GM21528 (cell line): ENCODE results near the gene GRIK4.
A peak's percentile ranks its signal among the peaks of the same experiment; 100 is the strongest.

Experiments used
- ATAC-seq: cut with Tn5 transposase; IDR thresholded peaks from one replicate; pipeline ENCODE4 v1.9.1; 2021; ENCODE audit warnings: mild to moderate bottlenecking, moderate library complexity; ENCODE audit not compliant: unreplicated experiment, low FRiP score

Gene GRIK4

DNA sequence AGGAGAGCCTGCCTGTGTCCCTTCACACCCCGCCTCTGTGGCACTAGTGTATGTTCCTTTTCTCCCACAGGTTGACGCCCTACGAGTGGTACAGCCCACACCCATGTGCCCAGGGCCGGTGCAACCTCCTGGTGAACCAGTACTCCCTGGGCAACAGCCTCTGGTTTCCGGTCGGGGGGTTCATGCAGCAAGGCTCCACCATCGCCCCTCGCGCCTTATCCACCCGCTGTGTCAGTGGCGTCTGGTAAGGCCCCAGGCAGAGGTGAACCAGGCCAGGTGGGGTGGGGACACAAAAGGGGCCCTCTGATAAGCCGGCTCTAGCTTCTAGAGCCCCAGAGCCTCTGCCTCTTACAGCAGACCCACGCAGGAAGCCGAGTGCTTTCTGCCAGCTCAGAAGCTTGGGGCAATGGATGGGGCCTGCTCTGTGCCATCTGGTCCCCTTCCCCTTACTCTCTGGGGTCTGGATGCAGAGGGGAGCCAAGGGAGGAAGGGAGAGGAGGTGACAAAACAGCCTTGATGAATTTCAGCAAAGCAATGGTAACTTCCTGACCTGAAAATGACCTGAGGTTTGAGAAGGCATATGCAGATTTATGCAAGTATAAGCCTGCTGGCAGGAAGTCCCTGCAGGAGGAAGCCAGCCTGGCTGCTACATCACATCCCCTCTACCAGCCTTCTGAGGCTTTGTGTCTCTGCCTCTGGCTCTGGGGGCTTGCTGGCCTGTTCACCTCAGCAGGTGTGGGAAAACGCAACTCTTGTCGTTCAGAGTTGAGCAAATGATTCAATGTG, 445.4 kb downstream of the GRIK4 start:
- ATAC-seq = no peak

DNA sequence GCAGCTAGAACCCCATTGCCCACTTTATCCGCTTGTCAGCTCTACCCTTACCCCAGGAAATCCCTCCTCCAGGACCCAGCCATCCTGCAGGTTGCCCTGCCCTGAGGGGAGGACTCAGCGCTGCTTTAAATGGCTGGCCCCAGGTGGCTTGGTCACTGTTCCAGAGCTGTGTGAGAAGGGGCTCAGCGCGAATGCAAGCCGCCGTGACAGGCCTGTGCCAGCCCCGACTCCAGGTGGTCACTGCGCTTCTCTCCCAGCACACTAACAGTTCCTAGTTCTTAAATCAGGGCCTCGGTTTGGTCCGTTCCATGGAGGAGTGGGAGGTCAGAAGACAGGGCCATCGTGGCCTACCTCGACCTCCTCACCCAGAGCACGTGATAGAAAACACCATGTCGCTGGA, 446.6 kb downstream of the GRIK4 start:
- ATAC-seq = no peak

DNA sequence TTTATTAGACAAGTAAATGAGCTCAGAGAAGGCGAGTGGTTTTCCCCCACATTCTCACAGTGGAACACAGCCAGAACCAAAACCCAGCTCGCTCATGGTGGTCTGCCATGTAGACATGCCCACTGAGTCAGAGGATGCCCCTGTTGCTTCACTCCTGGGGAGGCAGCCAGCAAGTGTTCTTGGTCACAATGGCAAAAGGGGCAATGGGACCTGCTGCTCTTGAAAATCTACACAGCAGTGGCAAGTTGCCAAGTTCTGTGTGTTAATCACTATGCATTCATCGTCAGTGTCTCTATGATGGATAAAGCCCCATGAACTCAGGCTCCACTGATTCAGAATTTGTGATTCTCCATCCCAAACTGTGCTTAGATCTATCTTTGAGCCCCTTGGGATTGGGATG, 447.6 kb downstream of the GRIK4 start:
- ATAC-seq = no peak

DNA sequence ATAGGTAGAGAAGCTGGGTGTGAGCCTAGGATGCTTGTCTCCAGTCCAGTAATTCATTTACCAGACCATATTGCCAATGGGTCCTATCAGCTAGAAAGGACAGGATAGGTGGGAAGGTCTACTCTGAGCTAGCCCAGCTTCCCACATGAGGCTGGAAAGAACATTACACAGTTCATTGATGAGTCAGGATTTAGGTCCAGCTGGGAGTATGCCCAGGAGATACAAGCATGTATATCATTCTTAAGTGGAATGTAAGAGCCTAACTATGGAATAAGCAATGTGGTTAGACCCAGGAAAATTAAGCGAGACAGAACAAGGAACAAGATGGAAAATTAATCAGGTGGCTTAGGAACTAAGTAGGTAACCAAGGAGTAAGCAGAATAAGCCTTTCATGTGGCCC, 453.3 kb downstream of the GRIK4 start:
- ATAC-seq = no peak

DNA sequence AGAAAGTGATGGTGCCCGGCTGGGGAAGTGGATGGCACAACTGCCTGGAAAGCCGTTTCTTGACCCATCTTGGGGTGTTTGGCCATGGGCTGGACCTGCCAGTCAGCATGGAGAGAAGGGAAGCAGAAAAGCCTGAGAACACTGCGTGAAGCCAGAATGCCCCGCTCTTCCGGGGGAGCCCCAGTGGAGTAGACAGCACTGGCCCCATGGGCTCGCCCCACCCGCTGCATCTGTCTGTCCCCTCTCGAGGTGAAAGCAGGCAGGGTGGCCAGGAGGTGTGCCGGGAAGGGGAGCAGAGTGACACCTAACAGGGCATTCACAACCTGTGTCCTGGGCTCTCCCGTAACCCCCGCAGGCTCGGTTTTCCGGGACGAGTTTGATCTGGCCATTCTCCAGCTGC, 455.3 kb downstream of the GRIK4 start:
- ATAC-seq = no peak

DNA sequence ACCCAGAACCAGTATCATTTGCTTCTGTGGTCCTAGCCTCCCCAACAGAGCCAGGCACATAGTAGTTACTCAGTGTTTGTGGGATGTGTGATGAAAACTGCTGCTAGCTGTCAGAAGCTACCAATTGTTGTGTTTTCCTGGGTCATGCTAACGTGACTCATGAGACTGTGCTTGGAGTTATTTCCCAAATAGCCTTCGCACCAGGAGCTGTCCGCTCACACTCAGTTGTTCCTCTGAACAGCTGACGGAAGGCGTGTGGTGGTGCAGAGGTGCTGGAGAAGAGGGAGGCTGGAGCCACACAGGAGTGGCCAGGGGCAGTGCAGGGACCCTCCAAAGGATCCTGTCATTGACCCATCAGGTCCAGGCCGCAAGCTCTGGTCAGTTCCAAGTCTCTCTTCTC, 458.4 kb downstream of the GRIK4 start:
- ATAC-seq = no peak

DNA sequence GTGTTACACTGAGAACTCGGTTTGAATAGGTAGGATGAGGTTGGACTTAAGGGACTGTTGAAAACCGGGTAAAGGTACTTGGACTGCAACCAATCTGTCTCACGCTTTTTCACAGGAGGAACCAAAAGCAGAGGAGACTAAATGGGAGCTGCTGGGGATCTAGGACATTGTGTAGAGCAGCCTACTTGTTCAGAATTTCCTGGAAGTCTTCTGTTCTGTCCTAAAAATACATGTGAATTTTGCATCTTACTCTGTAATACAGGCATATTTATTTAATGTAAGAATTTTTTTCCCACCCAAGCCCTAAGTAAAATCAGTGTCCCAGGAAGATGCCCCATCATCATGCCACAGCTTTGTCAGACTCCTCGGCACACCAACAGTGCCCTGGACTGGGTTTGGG, 460.3 kb downstream of the GRIK4 start:
- ATAC-seq = no peak

DNA sequence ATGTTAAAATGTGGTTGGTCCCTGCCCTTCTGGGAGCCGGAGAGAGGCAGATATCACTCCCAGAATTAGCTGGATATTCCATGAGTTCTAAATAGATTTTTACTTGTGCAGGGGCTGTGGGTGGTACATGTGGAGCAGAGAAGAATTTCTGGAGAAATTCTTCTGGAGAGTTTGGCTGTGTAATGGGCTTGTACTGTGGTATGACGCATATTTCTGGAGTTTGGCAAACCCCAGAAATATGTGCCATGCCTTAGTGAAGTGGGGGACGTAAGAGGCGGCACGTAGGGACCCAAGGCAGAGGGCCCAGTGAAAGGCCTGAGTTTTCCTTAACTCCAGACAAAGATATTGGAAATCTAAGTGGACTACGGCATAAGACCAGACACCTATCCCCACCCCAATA, 461.1 kb downstream of the GRIK4 start:
- ATAC-seq = no peak

DNA sequence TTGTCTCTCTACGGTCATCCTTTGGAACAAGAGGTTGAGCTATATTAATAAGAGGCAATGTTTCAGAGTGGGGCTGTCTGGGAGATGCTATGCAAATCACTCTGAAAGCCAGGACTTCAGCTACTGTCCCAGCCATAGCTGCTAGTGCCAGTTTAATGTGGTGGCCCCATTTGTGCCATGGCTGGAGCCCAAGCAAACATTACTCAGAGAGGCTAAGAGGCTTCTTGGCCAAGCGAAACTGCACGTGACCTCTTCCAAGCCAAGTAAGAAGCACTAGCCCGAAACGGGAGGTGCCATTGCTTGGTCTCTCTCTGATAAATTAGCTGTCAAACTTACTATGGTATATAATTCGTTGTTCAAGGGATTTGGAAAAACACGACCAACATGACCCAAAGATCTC, 462.0 kb downstream of the GRIK4 start:
- ATAC-seq = no peak

DNA sequence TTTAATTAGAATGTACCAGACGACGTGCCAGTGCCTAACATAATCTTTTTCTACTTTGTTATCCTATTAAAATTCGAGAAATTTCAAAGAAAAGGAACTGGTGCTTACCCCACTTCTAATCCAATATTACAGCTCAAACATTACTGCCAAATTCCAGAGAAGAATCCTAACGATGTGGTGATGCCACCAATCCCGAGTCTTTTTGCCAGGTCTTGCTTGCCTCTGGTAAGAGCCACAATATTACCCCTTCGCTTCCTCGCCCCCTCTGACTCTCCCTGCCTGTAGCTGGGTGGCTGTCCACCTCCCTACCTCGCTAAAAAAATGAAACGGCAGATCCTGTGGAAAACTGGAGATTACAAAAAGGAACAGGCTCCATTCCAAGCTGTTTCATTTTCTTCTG, 462.9 kb downstream of the GRIK4 start:
- ATAC-seq = no peak

DNA sequence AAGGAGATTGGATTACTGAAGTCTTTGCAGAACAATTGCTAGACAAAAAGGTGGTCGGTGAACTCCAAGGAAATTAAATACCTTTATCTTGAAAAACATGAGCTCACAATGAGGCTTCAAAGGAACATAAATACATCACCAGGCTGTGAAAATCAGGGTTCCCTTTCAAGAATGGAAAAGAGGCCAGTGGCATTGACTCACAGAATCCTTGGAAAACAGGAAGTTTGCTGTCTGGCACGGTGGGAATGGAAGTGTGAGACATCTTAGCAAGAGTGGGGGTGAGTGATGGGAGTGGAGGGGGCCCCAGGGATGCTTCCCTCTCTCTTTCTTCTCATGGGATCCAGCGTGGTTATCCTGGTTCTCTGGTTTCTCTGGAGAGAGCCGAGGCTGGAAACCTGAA, 463.4 kb downstream of the GRIK4 start:
- ATAC-seq = no peak

DNA sequence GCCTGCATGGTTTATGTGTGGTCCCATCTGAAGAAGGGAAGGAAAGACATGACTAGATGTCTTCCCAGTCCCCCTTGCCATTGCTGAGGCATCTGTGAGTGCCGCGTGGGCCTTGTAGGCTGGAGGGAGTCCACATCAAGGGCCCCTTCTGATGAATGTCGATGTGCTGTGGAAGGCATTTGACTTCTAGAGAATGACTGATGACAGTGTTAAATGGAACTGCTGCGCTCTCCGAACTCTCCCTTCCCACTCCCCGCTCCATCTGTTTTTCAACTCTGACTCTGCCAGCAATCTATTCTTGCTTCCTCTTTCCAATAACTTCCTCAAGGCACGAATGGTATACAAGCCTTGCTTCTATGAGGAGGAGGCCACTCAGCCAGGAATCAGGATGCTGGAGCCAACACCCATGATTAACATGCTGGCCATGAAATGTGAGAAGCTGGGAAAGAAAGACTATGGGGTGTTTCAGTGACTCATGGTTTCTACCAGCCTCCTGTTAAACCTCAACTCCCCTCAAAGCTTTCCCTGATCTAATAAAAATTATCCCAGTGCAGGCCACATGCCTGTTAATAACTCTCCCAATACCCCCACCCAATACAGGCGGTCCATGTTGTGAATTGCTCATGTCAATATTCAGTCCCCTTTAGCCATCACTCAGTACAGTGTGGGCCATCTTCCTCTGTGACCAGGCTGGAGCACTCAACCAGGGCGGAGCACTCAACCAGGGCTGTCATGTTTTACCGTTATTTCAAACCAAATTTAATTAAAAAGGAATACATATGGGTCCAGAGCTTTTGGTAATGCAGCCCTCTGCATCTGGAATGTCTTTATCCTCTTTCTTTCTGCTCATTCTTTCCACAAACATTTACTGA, 466.0 kb downstream of the GRIK4 start:
- ATAC-seq = no peak

DNA sequence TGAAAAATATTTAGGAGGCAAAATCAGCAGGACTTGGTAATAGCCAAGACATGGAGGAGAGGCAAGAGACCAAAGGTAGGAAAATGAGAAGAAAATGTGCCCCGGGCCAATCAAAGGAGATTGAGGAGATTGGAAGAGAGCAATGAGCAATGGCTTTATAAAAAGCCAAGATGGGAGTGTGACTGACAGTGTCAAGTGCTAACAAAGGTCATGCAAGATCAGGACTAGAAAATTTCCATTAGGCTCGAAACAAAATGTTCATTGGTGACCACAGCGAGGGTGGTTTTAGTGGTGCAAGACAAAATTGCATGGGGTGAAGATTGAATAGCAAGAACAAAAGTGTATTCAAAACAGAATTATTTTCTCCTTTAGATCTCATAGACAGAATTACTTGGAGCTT, 467.2 kb downstream of the GRIK4 start:
- ATAC-seq = no peak

DNA sequence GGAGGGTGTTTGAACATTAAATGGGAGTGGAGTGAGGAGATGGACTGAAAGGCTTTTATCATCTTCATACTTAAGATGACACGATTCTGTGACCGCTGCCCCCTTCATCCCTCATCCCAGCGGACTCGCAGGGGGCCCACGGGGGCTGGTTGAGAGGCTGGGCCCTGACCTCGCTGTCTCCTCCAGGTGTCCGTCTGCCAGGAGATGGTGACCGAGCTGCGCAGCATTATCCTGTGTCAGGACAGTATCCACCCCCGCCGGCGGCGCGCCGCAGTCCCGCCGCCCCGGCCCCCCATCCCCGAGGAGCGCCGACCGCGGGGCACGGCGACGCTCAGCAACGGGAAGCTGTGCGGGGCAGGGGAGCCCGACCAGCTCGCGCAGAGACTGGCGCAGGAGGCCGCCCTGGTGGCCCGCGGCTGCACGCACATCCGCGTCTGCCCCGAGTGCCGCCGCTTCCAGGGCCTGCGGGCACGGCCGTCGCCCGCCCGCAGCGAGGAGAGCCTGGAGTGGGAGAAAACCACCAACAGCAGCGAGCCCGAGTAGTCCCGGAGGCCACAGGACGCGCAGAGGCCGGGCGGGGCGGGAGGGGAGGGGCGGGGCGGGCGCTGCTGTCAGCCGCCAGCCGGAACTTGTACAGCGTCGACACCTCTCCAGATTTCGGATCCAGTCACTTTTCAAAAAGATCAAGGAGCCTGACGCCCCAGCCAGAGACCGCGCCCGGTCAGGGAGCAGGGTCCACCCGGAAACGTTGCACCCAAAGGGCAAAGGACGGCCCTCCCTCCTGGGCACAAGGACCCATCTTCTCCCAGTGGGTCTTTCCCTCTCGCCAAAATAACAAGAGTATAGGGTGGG, 474.4 kb downstream of the GRIK4 start:
- ATAC-seq = peak; percentile 60

DNA sequence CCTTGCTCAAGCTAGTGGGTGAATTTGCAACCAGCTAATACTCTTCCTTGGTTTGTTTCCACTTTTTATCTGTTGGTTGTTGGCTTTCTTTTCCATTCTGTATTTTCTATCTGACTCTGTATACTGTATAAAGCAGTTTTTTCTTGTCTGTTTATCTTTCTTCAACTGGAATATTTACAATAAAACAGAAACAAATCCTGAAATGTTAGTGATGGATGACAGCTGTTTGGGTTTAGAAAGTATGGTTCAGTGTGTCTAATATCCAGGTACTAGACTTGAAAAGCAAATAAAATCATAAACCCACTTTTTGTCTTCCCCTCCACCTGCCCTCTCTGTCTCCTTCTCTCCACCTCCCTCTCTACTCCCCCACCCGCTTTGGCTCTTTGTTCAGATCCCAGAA, 477.1 kb downstream of the GRIK4 start:
- no peak for ATAC-seq

DNA sequence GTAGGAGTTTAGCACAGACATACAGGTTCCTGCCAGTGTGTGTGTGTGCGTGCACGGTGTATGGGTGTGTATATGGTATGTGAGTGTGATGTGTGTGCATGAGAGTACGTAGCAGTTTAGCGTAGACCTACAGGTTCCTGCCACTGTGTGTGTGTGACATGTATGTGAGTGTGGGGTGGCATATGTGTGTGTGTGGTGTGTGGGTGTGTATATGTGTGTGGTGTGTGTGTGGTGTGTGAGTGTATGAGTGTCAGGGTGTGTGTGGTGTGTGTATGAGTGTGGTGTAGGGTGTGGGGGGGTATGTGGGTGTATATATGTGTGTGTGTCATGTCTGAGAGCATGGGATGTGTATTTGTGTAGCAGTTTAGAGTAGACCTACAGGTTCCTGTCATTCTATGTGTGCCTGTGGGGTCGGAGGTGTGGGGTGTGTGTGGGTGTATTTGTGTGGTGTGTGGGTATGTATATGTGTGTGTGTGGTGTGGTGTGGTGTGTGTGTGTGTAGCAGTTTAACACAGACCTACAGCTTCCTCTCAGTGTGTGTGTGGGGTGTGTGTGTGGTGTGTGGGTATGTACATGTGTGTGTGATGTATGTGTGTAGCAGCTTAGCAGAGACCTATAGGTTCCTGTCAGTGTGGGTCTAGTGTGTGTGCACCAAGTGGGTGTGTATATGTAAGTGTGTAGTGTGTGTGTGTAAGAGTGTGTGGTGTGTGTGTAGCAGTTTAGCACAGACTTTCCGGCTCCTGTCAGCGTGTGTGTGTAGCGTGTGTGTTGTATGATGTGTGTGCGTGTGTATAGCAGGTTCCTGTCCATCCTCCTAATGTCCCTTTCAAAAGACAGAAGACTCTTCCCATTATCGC, 480.5 kb downstream of the GRIK4 start:
- no peak for ATAC-seq

DNA sequence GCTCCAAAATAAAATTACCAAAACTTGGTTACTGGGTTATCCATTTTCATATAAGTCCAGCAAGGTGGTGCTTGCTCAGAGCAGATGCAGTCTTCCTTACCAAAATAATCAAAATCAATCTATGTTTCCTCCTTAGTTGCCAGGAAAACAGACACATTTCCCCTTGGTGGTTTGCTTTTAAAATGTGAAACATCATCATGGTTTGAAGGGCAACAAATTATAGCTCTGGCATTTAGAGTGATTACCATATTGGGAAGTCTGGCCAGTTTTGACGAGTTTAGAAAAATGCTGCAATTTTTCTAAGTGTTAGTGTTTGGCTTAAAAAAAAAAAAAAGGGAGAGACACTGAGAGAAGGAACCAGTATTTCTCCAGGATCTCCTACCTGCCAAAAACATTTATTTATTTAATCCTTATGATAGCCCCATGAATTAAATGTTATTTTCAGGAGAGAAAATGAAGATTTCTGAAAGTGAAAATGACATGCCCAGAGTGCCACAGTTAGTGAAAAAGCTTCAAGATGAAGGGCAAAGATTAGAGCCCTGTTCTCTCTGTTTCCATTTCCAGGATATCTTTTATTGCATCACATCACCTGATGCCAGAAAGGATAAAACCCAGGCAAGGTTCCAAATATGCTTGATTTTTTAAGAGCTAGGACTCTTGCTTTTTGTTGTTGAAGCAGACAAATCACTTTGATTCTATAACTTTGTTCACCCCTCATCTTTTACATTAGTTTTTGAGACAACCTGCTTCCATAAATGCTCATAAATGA, 482.7 kb downstream of the GRIK4 start:
- no peak for ATAC-seq

DNA sequence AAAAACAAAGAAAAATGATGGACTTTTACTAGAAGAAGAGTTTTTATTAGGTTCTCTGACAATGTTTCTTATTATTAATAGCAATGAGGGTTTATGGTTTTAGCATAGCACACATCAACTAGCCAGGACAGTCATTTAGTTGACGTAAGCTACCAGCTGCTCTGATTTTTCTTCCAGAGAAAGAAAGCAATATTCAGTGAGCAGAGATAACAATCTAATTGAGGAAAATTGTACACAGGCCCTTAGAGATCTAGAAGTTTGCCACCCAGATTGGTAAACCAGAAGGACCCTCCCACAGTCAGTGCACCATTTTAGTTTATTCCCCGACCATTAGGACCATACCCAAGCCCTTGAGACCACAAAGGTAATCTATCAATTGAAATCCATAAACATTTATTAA, 483.6 kb downstream of the GRIK4 start:
- ATAC-seq = no peak

DNA sequence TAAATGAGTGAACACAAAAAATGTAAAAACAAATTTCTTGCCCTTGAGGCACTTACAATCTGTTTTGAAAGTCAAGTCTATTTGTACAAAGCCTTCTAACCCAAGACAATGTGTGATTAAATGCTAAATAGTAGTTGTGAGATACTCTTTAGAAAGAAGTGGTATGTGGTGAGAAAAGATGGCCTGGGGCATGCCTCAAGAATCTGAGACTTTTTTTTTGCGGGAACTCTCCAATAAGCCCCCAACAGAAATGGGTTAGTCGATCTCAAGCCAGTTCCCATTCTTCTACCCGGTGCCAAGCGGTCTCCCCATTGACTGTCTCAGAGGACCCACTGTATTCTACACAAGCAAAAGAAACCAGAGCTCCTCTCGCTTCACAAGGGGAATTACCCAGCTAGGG, 485.4 kb downstream of the GRIK4 start:
- ATAC-seq = no peak
